K562 (cell line): ENCODE measurements around the gene MLLT6. TPM values are rescaled to one million over a fixed set of nuclear protein-coding genes. Genes with fewer than 3 reads are reported as not detected.

Experiments used
- ATF3 ChIP-seq, 2 experiments: fragments of 450-650 bp in 1 of 2; sonication (generic) in 1 of 2; formaldehyde crosslinking in 1 of 2; IDR thresholded peaks in 1 of 2; conservative IDR thresholded peaks in 1 of 2; 2 replicates each; pipeline versions ENCODE4 v1.6.1 to v1.8.1; 2016 to 2023; ENCODE audit warnings: mild to moderate bottlenecking in 2 of 2, moderate library complexity in 2 of 2, inconsistent platforms in 1 of 2, missing genetic modification reagents in 1 of 2
- CBX5 ChIP-seq: IDR thresholded peaks from 2 replicates; pipeline ENCODE4 v1.6.1; 2014; ENCODE audit warnings: low read depth, borderline replicate concordance
- CTCF ChIP-seq, 3 experiments: IDR thresholded peaks in 2 of 3; conservative IDR thresholded peaks in 1 of 3; 2 replicates each; pipeline ENCODE4 v1.5.1; 2011 to 2012; ENCODE audit warnings: low read length in 3 of 3, mild to moderate bottlenecking in 3 of 3, control low read depth in 2 of 3, improper control_type of control experiment in 1 of 3, inconsistent platforms in 1 of 3, low read depth in 1 of 3, mixed read lengths in 1 of 3, moderate library complexity in 1 of 3; ENCODE audit not compliant: insufficient read depth in 2 of 3
- KDM5B ChIP-seq: fragments of 200-600 bp; sonication (generic); IDR thresholded peaks from 2 replicates; pipeline ENCODE4 v1.6.1; 2012; ENCODE audit warnings: low read depth, mild to moderate bottlenecking, moderate library complexity, low read length, control low read depth, inconsistent platforms; ENCODE audit not compliant: insufficient replicate concordance
- LARP7 ChIP-seq: fragments of 450-650 bp; IDR thresholded peaks from 2 replicates; pipeline ENCODE4 v1.6.1; 2016
- MAZ ChIP-seq, 2 experiments: fragments of 450-650 bp in 1 of 2; sonication (generic) in 1 of 2; formaldehyde crosslinking; IDR thresholded peaks in 1 of 2; conservative IDR thresholded peaks in 1 of 2; 2 replicates each; pipeline versions ENCODE4 v1.4.0 to v1.5.0; 2020; ENCODE audit warnings: mild to moderate bottlenecking in 1 of 2, missing genetic modification reagents in 1 of 2
- NCOA2 ChIP-seq, 2 experiments: fragments of 450-650 bp; IDR thresholded peaks; 2 replicates each; pipeline ENCODE4 v1.6.1; 2018; ENCODE audit warnings: mild to moderate bottlenecking in 2 of 2, moderate library complexity in 1 of 2; ENCODE audit not compliant: partially characterized antibody in 2 of 2
- NFIC ChIP-seq: fragments of 450-650 bp; IDR thresholded peaks from 2 replicates; pipeline ENCODE4 v1.6.1; 2017; ENCODE audit warnings: mild to moderate bottlenecking, inconsistent platforms
- NFRKB ChIP-seq: fragments of 450-650 bp; IDR thresholded peaks from 2 replicates; pipeline ENCODE4 v1.6.1; 2016; ENCODE audit warnings: low read depth
- PREB ChIP-seq: sonication (generic); formaldehyde crosslinking; IDR thresholded peaks from 2 replicates; pipeline ENCODE4 v1.8.1; 2023; ENCODE audit warnings: mild to moderate bottlenecking, missing genetic modification reagents
- RBBP5 ChIP-seq: fragments of 200-600 bp; sonication (generic); IDR thresholded peaks from 2 replicates; pipeline ENCODE4 v1.6.1; 2012; ENCODE audit warnings: borderline replicate concordance, mild to moderate bottlenecking, low read length, control low read depth, inconsistent platforms; ENCODE audit not compliant: insufficient read depth, poor library complexity, severe bottlenecking
- SREBF2 ChIP-seq: sonication (generic); formaldehyde crosslinking; IDR thresholded peaks from 2 replicates; pipeline ENCODE4 v1.4.0; 2020; ENCODE audit warnings: mild to moderate bottlenecking, missing genetic modification reagents
- SRF ChIP-seq, 2 experiments: fragments of 250-450, 450-650 bp in 1 of 2; sonication (Bioruptor Pico) in 1 of 2; sonication (generic) in 1 of 2; formaldehyde crosslinking; IDR thresholded peaks; 2 replicates each; pipeline versions ENCODE4 v1.5.0 to v1.5.1; 2020 to 2022; ENCODE audit warnings: mild to moderate bottlenecking in 1 of 2, missing genetic modification reagents in 1 of 2
- TBL1XR1 ChIP-seq, 2 experiments: IDR thresholded peaks; 2 replicates each; pipeline ENCODE4 v1.6.1; 2012; ENCODE audit warnings: improper control_type of control experiment in 2 of 2, low read length in 2 of 2, mild to moderate bottlenecking in 1 of 2
- THAP12 ChIP-seq: fragments of 250-450 bp; sonication (Bioruptor Pico); IDR thresholded peaks from 2 replicates; pipeline ENCODE4 v1.9.0; 2021; ENCODE audit warnings: mild to moderate bottlenecking, inconsistent platforms
- YY1 ChIP-seq, 3 experiments: IDR thresholded peaks; 2 replicates each; pipeline ENCODE4 v1.6.1; 2011; ENCODE audit warnings: low read length in 2 of 3, mild to moderate bottlenecking in 2 of 3, moderate library complexity in 2 of 3, borderline replicate concordance in 1 of 3, control low read depth in 1 of 3, low read depth in 1 of 3; ENCODE audit not compliant: insufficient read depth in 3 of 3, insufficient replicate concordance in 2 of 3, control insufficient read depth in 1 of 3, insufficient read length in 1 of 3; ENCODE audit errors: extremely low read depth in 1 of 3
- ZKSCAN8 ChIP-seq: fragments of 200-800 bp; sonication (Bioruptor generic); IDR thresholded peaks from 2 replicates; pipeline ENCODE4 v1.6.1; 2016; ENCODE audit warnings: missing genetic modification characterization, missing compliant biosample characterization
- ZNF668 ChIP-seq: fragments of 250-450 bp; sonication (Bioruptor Pico); IDR thresholded peaks from 2 replicates; pipeline ENCODE4 v1.8.0; 2022; ENCODE audit warnings: mild to moderate bottlenecking, inconsistent platforms
- polyA plus RNA-seq, 8 experiments: library from polyadenylated mRNA; depleted of rRNA in 4 of 8; stranded (reverse) in 5 of 8; unstranded in 3 of 8; fragments of >200 nt; fragmentation: Nextera tagmentation in 2 of 8; fragmentation: Illumina TruSeq in 1 of 8; extraction: Ambion mirVana in 2 of 8; extraction: Trizol in 1 of 8; gene quantifications; 2 replicates each; pipeline versions ENCODE4 v1.2.1 to v1.2.3, GENCODE V29; 2011 to 2014; ENCODE audit warnings: inconsistent platforms in 1 of 8, missing spikeins in 1 of 8
- total RNA-seq, 7 experiments: library from RNA; depleted of rRNA in 6 of 7; stranded (reverse); fragments of >200 nt in 6 of 7; fragmentation: Illumina TruSeq in 2 of 7; extraction: Trizol in 2 of 7; gene quantifications; 2 replicates each; pipeline versions ENCODE4 v1.2.1 to v1.2.3, GENCODE V29; 2011 to 2021; ENCODE audit warnings: low replicate concordance in 1 of 7

MLLT6 gene
- total and polyA plus RNA-seq, 9 of the 15 experiments (the other 6 are each of a cell fraction or from before 2014, with no cell fraction given): 3.1 to 71.7 (median 30.0) TPM

- peak; percentile 37; the same call in 1 of the 2 replicates for TF ChIP-seq THAP12 (CRISPR knock-in tag)
- peak; percentile 26 for TF ChIP-seq RBBP5
- 0 out of 4 replicates have a peak, but pooled peaks of 1 of the 2 experiments have one; percentile 30 for TF ChIP-seq TBL1XR1 (IDR thresholded peaks at IDR 0.05; ENCODE audit: low read length in 2 of 2)
- TF ChIP-seq SREBF2 (CRISPR knock-in tag): peak; percentile 84; the same call in 1 of the 2 replicates
- TF ChIP-seq ATF3 (IDR thresholded peaks at IDR 0.05): 0 out of 2 replicates have a peak, but pooled peaks have one; percentile 24
- no peak for TF ChIP-seq ATF3 (CRISPR knock-in tag; conservative IDR thresholded peaks at IDR 0.05)
- TF ChIP-seq ZKSCAN8: peak; percentile 41; the same call in 1 of the 2 replicates
- TF ChIP-seq CTCF (IDR thresholded peaks at IDR 0.05 in 2 of 3, conservative IDR thresholded peaks at IDR 0.05 in 1 of 3; ENCODE audit: insufficient read depth in 2 of 3, low read depth in 1 of 3, low read length in 3 of 3): peak in 1 of 3 experiments; percentile 6; a peak in 1 of 6 replicates
- TF ChIP-seq PREB (CRISPR knock-in tag): 0 out of 2 replicates have a peak, but pooled peaks have one; percentile 71
- TF ChIP-seq NCOA2 (IDR thresholded peaks at IDR 0.05; ENCODE audit: partially characterized antibody in 2 of 2): no peak
- peak; percentile 74 for TF ChIP-seq NFRKB
- TF ChIP-seq NFIC: peak; percentile 85
- TF ChIP-seq LARP7: 0 out of 2 replicates have a peak, but pooled peaks have one; percentile 11
- peak in 1 of 2 experiments; percentile 27; a peak in 1 of 4 replicates for TF ChIP-seq MAZ (CRISPR knock-in tag; conservative IDR thresholded peaks at IDR 0.05 in 1 of 2, IDR thresholded peaks at IDR 0.05 in 1 of 2)
- TF ChIP-seq SRF (CRISPR knock-in tag; IDR thresholded peaks at IDR 0.05): 0 out of 4 replicates have a peak, but pooled peaks of 1 of the 2 experiments have one; percentile 25
- TF ChIP-seq YY1 (IDR thresholded peaks at IDR 0.05; ENCODE audit: borderline replicate concordance in 1 of 3, control insufficient read depth in 1 of 3, extremely low read depth in 1 of 3, insufficient read depth in 3 of 3, insufficient read length in 1 of 3, insufficient replicate concordance in 2 of 3, low read depth in 1 of 3, low read length in 2 of 3): peak; percentile 15 to 80 (median 65)
- no peak for TF ChIP-seq CBX5
- peak; percentile 58 for TF ChIP-seq KDM5B
- TF ChIP-seq ZNF668 (CRISPR knock-in tag): no peak
Observed at GRCh38 chr17:38751808-38752307, 46.8 kb downstream of the MLLT6 start (continued).
